HS-27A (cell line): ENCODE data around the gene ZRANB3.

Experiments
- DNase-seq: peaks from one replicate; pipeline ENCODE4 v3.0.0-alpha.2; 2012; ENCODE audit warnings: low read depth, missing footprints

The ZRANB3 gene

DNA sequence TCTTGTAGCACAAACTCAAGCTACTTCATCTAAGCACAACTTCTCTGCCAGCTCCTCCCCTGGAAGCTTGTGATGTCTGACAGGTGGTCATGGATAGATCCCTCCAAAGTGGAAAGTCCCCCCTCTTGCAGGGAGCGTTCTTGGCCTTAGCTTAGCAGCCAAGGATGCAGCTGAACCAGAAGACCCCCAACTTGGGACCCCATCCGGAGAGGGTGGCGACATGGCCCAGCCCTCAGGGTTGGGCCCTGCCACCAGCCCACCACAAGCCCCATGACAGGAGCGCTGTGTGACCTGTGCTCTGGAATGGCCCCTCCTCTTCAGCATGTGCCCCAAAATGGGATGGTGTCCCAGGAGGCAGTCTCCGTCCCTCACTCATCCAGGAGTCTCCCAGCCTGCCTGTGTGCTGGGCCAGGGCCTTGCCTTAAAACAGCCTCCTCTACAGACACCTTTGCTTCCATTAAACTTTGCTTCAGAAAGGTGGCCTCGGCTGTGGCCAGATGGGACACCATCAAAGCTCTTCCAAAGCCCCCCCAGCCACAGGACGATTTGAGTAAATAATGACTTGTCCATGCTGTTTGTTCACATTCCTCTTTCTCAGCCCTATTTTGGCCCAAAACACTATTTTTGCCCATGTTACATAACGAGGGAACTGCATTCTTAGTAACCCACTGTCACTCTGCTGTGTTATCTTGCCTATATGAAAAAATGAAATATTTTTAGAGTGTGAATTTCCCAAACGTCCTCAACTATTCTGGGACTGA is 356.8 kb downstream of the ZRANB3 start:
- no peak for DNase-seq

DNA sequence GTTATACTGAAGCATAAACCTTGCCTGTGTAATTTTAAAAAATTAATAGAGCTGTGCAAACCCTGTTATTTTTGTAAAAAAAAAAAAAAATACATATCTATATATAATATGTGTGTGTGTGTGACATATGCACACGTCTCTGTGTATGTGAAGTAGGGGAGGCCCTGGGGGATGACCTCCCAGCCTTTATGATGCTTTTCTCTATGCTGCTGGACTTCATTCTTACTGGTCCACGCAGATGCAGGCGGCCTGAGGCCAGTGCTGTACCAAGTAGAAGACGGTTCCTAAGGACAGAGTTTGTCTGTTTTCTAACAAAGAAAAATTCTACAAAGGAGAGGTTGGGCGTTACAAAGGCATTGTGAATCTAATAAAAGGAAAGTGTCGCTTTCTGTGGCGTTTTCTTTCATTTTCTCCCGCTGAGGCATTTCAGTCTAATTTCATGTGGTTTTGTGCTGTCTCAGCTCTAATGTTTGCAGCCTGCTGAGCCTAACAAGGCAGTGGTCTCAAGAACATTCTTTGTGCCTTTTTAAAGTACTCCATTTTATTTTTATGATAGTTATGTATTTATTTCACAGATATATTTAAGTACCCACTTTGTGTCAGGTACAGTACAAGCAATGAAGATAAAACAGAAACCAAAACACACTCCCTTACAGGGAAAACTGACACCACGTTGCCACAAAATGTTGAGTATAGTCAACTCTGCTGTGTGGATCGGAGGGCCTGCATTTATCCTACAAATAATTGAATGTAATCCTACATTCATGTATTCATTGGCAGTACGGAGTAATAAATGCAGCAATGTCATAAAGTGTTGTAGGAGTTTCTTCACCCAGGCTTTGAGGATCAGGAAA is 360.9 kb downstream of the ZRANB3 start:
- DNase-seq: no peak

DNA sequence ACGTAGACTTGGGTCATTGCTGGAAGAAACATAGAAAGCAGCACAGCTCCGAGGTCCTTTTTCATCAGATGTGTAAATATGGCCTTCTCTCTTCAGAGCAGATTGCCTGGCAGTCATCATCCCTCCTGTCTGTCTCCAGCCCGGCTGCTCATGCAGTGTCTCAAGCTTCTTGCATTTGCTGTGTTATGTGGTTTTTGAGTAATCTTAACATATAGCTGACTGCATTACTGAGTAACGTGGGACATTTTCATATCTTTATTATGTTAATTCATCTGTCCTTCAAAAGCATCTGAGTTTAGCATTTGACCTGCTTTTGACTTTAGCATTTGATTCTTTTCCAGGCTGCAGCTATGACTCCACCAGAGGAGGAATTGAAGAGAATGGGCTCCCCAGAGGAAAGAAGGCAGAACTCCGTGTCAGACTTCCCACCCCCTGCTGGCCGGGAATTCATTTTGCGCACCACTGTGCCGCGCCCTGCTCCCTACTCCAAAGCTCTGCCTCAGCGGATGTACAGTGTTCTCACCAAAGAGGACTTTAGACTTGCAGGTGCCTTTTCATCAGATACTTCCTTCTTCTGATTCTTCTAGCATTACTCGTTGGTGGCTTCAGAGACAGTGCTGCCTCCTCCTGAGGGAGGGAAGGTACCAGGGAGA is 362.7 kb downstream of the ZRANB3 start:
- DNase-seq: no peak

DNA sequence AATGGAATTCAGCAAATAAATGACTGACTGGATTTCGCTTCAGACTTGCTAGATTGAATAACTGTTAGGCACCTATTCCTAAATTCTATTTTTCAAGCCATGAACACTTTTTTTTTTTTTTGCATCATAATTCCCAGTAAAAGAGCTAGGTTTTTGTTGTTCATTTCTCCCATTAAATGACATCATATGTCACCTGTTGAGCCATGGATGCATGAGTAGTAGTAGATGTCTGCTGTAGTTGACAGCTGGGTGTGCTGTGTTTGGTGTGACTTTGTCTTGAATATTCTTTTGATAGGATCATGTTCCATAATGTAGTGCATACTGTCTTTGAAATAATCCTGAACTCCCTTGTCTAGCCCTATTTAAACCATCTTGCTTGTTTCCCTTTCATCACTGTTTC is 363.7 kb downstream of the ZRANB3 start:
- no peak for DNase-seq

DNA sequence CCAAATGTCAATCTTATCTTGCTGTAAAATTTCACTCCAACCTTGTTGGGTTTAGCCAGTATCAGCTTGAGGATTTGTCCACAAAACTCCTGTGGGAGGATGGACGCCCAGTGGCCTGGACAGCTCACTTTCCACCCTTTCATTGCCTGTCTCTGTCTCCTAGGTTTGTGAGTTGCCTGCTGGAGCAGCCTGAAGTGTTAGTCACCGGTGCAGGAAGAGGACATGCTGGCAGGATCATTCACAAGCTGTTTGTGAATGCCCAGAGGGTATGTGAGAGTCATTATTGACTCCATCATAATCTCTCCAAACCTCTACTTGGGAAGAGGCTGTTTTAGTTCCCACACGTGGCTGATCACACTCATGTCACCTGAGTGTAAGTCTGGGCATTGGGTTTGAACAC is 366.6 kb downstream of the ZRANB3 start:
- DNase-seq: no peak

DNA sequence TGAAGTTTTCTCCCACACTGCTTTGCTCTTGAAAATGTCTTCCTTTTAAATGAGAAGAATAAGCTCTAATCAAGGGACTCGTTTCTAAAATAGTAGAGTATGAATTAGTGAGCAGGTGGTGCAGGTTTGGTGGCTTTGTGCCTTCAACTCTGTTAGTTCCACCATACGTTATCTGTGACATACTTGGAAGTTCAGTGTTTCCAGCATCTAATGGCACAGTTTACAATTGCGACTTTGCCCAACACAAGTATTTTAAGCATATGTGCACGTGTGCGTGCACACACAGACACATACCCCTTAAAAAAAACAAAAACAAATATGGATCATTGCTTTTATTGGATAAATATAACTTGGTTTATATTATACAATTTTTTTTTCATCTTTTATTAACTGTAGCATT is 367.1 kb downstream of the ZRANB3 start:
- DNase-seq: no peak

DNA sequence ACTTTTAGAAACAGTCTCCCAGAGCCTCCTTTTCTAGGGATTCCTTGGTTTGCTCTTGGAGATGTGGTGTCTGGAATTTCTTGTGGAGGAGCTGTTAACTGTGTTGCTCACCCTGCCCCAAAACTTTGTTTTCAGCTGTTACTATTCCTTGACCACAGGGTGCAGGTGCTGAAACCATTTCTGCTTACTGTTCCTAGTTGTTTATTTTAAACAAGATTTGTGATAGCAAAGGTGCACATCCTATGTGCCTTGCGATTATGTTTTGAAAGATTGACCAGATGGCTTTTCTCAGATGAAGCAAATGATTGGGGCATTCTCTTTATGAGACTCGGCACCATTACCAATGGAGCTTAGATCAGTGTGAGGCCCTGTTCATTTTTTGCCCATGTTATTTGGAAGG is 367.7 kb downstream of the ZRANB3 start:
- DNase-seq: no peak

DNA sequence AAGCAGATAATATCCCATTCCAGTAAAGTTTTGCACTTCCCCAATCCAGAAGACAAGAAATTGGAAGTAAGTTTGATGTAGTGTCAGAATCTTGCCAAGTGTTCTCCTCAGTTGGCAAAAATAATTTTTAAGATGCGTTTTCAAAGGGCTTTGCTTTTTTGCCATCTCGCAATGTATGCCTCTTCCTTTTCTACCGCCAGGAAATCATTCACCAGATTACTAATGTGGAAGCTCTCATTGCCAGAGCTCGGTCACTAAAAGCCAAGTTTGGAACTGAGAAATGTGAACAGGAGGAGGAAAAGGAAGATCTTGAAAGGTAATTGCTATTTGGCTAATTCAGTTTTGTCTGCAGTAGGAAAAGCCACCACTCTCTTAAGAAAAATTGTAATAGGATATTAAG is 368.2 kb downstream of the ZRANB3 start:
- no peak for DNase-seq

DNA sequence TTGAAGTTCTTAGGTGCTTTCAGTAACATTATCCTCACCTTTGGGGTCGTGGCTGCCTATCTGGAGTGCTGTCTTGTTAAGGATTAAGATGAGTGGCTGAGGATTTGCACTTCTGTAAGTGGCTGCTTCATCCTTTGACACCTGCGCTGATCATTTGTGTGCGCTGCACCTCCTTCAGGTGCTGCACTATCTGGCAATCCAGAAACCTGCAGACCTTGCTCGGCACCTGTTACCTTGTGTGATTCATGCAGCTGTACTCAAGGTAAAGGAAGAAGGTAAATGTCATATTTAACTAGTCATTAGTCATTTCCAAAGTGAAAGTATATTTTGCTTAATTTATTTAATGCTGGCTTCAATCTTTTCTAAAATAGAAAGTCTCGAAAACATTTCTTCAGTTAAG is 368.6 kb downstream of the ZRANB3 start:
- DNase-seq: no peak

DNA sequence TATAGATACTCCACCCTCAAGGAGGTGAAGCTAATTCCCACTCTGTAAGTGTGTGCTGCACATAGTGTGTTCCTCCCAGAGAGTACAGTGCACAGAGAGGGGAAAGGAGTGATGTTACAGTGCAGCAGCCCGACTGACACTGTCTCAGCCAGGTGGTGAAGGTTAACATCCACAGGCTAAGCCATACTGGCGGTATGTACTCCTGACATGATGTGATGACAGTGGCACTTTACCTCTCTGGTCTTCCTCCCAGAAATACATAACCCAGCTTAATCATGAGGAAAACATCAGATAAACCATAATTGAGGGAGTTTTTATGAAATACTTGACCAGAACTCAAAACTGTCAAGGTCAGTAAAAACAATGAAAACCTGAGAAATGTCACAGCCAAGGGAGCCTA is 371.8 kb downstream of the ZRANB3 start:
- DNase-seq: no peak

DNA sequence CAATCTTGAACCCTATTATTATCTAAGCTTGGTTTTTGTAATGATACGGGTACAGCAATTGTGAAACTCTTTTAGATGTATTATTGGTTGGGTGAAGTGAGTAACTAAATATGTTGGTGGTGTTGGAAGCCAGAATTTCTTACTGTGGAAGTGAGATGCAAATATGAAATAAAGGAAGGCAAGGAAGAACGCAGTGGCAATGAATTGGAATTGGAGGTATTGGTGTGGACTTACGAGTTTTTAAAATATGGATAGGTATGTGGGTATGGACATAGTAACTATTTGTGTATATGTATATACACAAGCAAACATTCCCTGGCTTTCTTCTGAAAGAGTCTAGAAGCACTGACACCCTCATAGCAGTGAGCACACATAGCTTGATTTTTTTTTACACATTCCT is 373.2 kb downstream of the ZRANB3 start:
- DNase-seq: no peak

DNA sequence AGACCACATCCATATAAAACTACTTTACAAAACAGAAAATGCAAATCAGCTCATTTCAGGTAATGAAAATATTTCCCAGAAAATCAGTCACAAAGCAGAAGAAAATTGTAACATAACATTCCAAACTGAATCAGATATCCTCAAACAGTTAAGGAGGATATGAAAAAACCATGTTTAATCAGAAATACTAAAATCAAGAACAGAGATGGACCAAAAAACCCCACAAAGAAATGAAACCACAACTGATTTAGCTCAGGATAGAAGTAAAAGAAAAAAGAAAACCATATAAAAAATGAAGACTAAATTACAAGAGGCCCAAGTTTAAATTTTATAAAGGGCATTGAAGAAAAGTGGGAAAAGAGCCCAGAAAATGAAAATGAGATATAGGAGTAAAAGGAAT is 376.1 kb downstream of the ZRANB3 start:
- DNase-seq: no peak

DNA sequence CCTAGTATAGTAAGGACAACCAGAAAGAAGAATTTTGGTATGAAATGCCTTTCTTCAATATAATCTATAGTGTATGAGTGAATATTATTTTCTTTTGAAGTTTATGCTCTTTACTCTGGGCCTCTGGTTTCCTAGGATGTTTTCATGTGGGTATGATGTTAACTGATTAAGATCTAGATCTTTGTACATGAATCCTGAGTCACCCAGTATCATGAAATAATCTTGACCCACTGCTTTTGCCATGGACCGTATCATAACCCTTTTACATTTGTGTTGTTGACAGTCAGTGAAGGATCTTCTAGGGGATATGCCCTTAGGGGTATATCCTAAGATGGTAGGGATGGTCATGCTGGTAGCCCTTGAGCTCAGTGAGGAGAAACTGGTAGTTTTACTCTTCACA is 378.7 kb downstream of the ZRANB3 start:
- DNase-seq: no peak

DNA sequence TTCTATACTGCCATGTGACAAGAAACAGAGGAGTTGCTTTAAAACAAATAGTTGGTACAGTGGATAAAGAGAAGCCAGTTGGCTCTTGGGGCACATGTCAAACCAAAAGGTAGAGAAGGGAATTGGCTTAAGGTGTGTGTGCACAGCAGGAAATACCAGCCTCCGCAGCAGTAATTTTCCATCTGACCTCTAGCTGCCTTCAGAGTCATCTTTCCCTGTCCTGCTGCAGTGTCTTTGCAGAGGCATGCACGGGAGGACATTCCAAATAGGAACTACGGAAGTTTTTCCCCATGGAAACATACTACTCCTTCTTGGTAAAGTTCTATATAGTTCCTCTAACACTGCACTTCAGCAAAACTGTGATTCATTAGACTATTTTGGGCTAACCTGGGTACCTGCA is 379.4 kb downstream of the ZRANB3 start:
- no peak for DNase-seq

DNA sequence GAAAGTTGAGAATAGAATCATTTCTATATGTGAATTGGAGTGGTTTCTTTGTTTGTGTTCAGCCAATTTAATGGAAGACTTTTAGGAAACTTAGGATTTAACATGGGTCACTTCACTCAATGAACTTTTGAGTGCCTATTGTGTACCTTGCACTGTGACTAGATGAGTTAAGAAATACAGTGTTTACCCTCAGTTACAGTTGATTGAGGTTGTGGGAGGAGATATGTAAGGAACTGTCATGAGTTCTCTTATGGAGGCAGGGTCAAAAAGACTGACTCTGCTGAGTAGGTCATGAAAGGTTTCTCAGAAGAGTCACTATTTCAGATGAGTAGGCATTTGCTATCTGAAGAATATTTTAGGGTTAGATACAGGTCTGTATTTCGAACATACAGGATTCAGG is 380.3 kb downstream of the ZRANB3 start:
- DNase-seq: no peak

DNA sequence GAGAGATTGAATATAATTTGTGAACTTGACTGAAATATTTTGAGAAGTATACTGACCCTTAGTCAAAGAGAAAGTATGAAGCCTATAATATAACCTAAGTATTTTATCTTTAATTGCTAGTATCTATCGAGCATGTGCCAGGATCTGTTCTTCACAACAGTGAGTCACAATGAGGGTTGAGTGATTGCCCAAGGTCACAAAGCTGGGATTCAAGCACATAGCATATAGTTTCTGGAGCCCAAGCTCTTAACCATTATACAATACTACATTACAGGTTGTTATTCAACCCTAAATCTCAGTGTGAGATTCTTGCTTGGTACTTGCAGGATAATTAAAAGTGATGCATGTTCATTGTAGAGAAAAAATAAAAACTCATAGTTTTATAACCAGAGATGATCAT is 381.8 kb downstream of the ZRANB3 start:
- no peak for DNase-seq

DNA sequence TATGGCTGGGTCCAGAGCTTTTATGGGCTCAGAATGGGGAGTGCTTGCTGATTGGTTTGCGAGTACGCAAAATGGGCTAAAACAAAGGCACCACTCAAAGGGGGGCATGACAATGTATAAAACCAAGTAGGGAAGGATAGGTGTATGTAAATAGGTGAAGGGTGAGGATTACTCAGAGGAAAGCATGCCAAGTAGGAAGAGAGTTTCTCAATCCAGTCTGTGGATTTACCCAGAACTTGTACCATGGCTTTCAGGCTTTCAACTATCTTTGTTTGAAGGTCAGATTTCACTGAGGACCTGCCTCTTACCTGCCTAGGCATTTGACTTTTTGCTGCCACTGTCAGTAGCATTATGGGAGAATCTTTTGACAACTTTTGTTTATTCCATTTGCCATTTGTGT is 386.7 kb downstream of the ZRANB3 start:
- no peak for DNase-seq

DNA sequence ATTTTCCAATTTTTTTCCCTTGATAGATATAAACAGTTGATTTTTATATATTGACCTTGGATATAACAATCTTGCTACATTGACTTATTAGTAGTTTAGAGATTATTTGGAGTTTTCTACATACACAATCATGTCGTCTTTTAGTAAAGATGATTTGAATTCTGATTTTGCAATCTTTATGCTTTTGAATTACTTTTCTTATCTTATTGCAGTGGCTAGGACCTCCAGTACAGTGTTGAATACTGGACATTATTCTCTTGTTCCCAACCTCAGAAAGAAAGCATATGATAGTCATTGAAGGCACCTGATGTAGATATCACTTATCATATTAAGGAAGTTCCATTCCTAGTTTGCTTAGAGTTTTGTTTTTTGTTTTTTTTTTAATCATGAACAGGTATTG is 388.7 kb downstream of the ZRANB3 start:
- no peak for DNase-seq

DNA sequence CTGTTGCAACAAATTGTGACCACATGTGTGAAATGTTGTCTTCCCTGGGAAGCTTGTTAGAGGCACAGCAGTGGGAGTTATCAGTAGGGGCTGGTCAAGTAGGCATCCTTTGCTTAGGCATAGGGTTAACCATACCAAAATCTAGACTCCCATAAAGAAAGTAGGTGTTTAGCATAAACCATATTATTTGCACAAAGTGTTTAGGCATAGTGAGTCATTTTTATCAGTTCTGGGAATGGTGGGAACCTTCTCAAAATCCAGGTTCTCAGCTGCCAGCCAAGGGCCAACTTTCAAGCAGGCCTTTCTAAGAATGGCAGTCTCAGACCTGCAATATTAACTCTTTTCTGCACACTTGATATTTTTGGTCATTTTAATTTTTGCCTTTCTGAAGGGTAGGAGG is 390.4 kb downstream of the ZRANB3 start:
- DNase-seq: no peak

DNA sequence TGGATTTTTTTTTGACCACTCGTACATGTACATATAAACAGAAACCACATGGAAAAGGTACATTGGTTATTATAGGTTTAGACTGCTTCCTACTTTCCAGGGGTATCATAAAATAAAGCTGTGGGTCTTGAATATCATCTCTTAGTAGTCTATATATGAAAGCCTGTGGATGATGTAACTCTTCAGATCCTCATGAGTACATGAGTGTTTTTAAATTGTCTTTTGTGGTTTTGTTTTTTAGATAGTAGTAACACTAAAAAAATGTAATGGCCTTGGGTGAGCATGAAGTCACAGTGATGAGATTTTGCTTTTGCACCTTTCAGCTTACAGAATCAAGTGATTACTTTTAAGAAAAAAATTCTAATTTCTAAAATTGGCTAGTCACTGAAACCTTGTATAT is 398.7 kb downstream of the ZRANB3 start:
- no peak for DNase-seq

DNA sequence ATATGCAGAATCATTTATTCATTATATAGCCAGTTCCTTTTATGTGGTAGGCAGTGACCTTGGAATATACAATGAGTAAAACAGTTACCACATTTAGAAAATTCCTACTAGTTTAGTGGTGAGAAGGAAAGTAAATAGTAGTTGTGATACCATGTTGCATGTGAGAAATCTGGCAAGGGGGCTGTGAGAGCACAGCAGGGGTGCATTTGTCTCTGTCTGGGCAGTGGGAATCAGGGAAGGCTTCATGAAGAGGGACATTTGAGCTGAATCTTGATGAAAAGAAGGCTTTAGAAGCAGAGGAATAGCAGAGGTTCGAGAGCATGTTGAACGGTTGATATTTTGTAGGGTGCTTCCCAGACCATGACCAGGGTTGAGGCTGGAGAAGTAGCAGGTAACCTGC is 400.3 kb downstream of the ZRANB3 start:
- no peak for DNase-seq

DNA sequence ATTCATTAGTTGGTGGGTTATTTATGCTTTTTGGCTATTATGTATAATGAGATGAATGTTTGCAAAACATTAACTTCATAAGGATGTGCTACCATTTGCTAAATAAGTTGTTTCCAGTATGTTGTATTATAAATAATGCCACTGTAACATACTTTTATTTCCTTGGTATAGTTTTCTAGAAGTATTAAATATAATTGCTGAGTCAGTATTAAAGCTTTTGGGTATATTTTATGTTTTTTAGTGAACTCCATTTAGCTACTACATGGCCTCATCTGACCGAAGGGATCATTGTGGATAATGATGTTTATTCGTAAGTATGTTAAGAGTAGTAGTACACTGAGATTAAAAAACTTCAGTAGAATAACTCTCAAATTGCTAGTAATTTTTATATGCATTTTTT is 405.1 kb downstream of the ZRANB3 start:
- no peak for DNase-seq
